ENCODE measurements around the gene CBLC.

CBLC gene

DNA sequence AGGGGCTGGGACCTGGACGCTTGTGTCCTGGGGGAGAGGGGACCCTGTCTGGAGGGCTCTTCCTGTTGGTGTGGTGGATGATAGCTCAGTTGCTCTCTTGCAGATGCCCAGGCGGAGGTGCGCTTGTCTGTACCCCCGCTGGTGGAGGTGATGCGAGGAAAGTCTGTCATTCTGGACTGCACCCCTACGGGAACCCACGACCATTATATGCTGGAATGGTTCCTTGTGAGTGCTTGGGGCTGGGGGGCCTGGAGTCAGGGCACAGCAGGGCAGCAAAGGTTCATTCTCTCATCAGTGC, 33.4 kb downstream of the CBLC start:
- Histone ChIP-seq H3K9me3 (ENCODE audit: insufficient read depth, low read length) (no peaks in the 10 kb centered on the region), H3K27ac (ENCODE audit: low read length) (no peak overlapping the region), H3K4me1 (ENCODE audit: low read length) (no peaks in the 10 kb centered on the region), H3K79me2 (ENCODE audit: low read length) (no peaks in the 10 kb centered on the region), H2AFZ (ENCODE audit: low read depth, low read length) (no peak overlapping the region), H3K9ac (ENCODE audit: low read length) (no peak overlapping the region), H3K36me3 (replicated peaks; ENCODE audit: low read depth, low read length) (no peaks in the 10 kb centered on the region), H4K20me1 (ENCODE audit: insufficient read depth, low read length) (no peaks in the 10 kb centered on the region), H3K4me2 (ENCODE audit: low read length) (no peak overlapping the region), H3K27me3 (ENCODE audit: low read depth, low read length) (peaks cover 18% of the 10 kb centered on the region), H3K4me3 (ENCODE audit: low read length) (no peak overlapping the region)
- no peak for TF ChIP-seq EZH2phosphoT487 (IDR thresholded peaks at IDR 0.05; ENCODE audit: low read depth)
- TF ChIP-seq, protein P1, sequence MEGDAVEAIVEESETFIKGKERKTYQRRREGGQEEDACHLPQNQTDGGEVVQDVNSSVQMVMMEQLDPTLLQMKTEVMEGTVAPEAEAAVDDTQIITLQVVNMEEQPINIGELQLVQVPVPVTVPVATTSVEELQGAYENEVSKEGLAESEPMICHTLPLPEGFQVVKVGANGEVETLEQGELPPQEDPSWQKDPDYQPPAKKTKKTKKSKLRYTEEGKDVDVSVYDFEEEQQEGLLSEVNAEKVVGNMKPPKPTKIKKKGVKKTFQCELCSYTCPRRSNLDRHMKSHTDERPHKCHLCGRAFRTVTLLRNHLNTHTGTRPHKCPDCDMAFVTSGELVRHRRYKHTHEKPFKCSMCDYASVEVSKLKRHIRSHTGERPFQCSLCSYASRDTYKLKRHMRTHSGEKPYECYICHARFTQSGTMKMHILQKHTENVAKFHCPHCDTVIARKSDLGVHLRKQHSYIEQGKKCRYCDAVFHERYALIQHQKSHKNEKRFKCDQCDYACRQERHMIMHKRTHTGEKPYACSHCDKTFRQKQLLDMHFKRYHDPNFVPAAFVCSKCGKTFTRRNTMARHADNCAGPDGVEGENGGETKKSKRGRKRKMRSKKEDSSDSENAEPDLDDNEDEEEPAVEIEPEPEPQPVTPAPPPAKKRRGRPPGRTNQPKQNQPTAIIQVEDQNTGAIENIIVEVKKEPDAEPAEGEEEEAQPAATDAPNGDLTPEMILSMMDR (IDR thresholded peaks at IDR 0.05; ENCODE audit: low read depth, low read length) = no peak

DNA sequence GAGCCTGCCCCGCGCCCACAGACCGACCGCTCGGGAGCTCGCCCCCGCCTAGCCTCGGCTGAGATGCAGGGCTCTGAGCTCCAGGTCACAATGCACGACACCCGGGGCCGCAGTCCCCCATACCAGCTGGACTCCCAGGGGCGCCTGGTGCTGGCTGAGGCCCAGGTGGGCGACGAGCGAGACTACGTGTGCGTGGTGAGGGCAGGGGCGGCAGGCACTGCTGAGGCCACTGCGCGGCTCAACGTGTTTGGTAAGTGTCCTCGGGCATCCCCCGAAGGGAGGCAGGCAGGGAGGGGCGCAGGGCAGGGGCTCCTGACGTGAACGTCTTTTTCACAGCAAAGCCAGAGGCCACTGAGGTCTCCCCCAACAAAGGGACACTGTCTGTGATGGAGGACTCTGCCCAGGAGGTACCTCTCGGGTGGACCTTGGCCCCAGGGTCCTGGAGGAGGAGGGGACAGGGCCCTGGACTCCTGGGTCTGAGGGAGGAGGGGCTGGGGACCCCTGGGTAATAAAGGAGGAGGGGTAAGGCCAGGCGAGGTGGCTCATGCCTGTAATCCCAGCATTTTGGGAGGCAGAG, 34.5 kb downstream of the CBLC start:
- no peaks in the 10 kb centered on the region for H3K79me2 ChIP-seq (ENCODE audit: low read length)
- H4K20me1 ChIP-seq (ENCODE audit: insufficient read depth, low read length) = no peaks in the 10 kb centered on the region
- no peak overlapping the region for H3K27ac ChIP-seq (ENCODE audit: low read length)
- H3K27me3 ChIP-seq (ENCODE audit: low read depth, low read length) = peaks cover 9% of the 10 kb centered on the region
- H3K4me1 ChIP-seq (ENCODE audit: low read length) = no peaks in the 10 kb centered on the region
- H2AFZ ChIP-seq (ENCODE audit: low read depth, low read length) = no peak overlapping the region
- no peak overlapping the region for H3K9ac ChIP-seq (ENCODE audit: low read length)
- H3K4me2 ChIP-seq (ENCODE audit: low read length) = no peak overlapping the region
- H3K4me3 ChIP-seq (ENCODE audit: low read length) = no peak overlapping the region
- H3K36me3 ChIP-seq (replicated peaks; ENCODE audit: low read depth, low read length) = no peaks in the 10 kb centered on the region
- no peaks in the 10 kb centered on the region for H3K9me3 ChIP-seq (ENCODE audit: insufficient read depth, low read length)
- TF ChIP-seq EZH2phosphoT487 (IDR thresholded peaks at IDR 0.05; ENCODE audit: low read depth) = no peak
- TF ChIP-seq, protein P1 (IDR thresholded peaks at IDR 0.05; ENCODE audit: low read depth, low read length) = no peak

DNA sequence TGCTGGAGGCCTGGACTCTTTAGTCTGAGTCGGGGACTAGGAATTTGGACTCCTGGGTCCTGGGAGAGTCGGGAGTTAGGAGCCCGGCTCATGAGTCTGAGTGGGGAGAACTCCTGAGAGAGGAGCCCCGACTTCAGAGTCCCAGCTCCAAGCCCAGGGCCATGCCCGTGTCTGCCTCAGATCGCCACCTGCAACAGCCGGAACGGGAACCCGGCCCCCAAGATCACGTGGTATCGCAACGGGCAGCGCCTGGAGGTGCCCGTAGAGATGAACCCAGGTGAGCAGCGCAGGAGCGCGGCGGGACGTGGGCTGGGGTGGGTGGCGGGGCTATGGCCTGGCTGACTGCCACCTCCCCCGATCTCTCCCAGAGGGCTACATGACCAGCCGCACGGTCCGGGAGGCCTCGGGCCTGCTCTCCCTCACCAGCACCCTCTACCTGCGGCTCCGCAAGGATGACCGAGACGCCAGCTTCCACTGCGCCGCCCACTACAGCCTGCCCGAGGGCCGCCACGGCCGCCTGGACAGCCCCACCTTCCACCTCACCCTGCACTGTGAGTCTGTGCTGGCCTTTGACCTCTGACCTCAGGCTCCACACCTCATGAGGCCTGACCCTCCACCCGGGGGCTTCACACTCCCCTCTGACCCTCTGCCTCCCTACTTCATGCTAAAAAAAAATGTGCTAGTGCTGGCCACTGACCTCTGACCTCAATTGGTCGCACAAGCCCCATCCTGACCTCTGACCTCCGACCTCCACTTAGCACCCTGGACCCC, 35.6 kb downstream of the CBLC start:
- no peak overlapping the region for H3K4me2 ChIP-seq (ENCODE audit: low read length)

DNA sequence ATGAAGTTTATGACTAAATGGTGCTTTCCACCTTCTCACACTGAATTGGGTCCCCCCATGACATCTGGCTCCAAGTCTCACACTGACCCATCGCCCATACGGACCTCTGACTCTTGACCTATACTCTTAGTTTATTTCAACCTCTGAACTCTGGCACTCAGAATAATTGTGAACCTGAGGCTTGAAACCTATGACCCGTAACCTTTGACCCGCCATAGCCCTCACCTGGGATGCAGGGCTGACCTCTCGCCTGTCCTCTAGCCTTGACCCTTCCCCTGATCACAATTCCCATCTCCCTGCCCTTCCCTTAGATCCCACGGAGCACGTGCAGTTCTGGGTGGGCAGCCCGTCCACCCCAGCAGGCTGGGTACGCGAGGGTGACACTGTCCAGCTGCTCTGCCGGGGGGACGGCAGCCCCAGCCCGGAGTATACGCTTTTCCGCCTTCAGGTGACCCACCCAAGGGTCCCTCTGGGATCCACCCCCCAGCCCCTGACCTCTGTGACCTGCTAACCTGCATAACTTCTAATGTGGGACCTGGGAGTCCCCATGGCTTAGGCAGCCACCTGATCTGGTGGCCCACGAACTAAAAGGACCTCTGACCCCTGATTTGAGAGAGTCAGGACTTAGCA, 36.3 kb downstream of the CBLC start:
- TF ChIP-seq EZH2phosphoT487 (IDR thresholded peaks at IDR 0.05; ENCODE audit: low read depth) = no peak
- TF ChIP-seq, protein P1 (IDR thresholded peaks at IDR 0.05; ENCODE audit: low read depth, low read length) = no peak
- H3K27me3 ChIP-seq (ENCODE audit: low read depth, low read length) = no peaks in the 10 kb centered on the region
- no peak overlapping the region for H2AFZ ChIP-seq (ENCODE audit: low read depth, low read length)
- H3K36me3 ChIP-seq (replicated peaks; ENCODE audit: low read depth, low read length) = no peaks in the 10 kb centered on the region
- H3K9ac ChIP-seq (ENCODE audit: low read length) = no peak overlapping the region
- H3K4me1 ChIP-seq (ENCODE audit: low read length) = no peaks in the 10 kb centered on the region
- no peaks in the 10 kb centered on the region for H4K20me1 ChIP-seq (ENCODE audit: insufficient read depth, low read length)
- H3K4me2 ChIP-seq (ENCODE audit: low read length) = no peak overlapping the region
- no peaks in the 10 kb centered on the region for H3K79me2 ChIP-seq (ENCODE audit: low read length)
- H3K27ac ChIP-seq (ENCODE audit: low read length) = no peak overlapping the region
- H3K9me3 ChIP-seq (ENCODE audit: insufficient read depth, low read length) = no peaks in the 10 kb centered on the region
- no peak overlapping the region for H3K4me3 ChIP-seq (ENCODE audit: low read length)

More for the DNA sequence above, 35.6 kb downstream of the CBLC start:
- TF ChIP-seq, protein P1 (IDR thresholded peaks at IDR 0.05; ENCODE audit: low read depth, low read length) = no peak
- no peak for TF ChIP-seq EZH2phosphoT487 (IDR thresholded peaks at IDR 0.05; ENCODE audit: low read depth)
- Histone ChIP-seq H3K27me3 (ENCODE audit: low read depth, low read length) (no peaks in the 10 kb centered on the region), H3K27ac (ENCODE audit: low read length) (no peak overlapping the region), H3K36me3 (replicated peaks; ENCODE audit: low read depth, low read length) (no peaks in the 10 kb centered on the region), H3K79me2 (ENCODE audit: low read length) (no peaks in the 10 kb centered on the region), H3K9me3 (ENCODE audit: insufficient read depth, low read length) (no peaks in the 10 kb centered on the region), H4K20me1 (ENCODE audit: insufficient read depth, low read length) (no peaks in the 10 kb centered on the region), H2AFZ (ENCODE audit: low read depth, low read length) (no peak overlapping the region), H3K9ac (ENCODE audit: low read length) (no peak overlapping the region), H3K4me3 (ENCODE audit: low read length) (no peak overlapping the region), H3K4me1 (ENCODE audit: low read length) (no peaks in the 10 kb centered on the region)

Measured in OCI-LY3 (cell line).